Cardiac fibroblast (primary cell): Measurements from ENCODE around the gene PIK3CB.

Experiments
- DNase-seq, 2 donors: peaks; one replicate each; pipeline versions ENCODE4 v3.0.0 to v3.0.0-alpha.2; 2010; ENCODE audit warnings: low read depth in 2 of 2
- H3K4me3 ChIP-seq, 2 donors: replicated peaks in 1 of 2; 1 replicate in 1 of 2; 2 replicates in 1 of 2; pipeline ENCODE4 v1.5.1; 2011; ENCODE audit warnings: low read depth in 2 of 2, low read length in 2 of 2, mild to moderate bottlenecking in 2 of 2, moderate library complexity in 1 of 2
- CTCF ChIP-seq: IDR thresholded peaks from one replicate; pipeline ENCODE4 v1.5.1; 2011; ENCODE audit warnings: low read depth, mild to moderate bottlenecking, low read length, inconsistent platforms

Gene PIK3CB

GRCh38 chr3:138717348-138717747 is 117.4 kb downstream of the PIK3CB start:
- no peak for DNase-seq
- TF ChIP-seq CTCF, result no peak
- no peak overlapping the region for H3K4me3 ChIP-seq

GRCh38 chr3:138712086-138712485 is 122.6 kb downstream of the PIK3CB start:
- TF ChIP-seq CTCF, result no peak
- no peak for DNase-seq
- no peak overlapping the region for H3K4me3 ChIP-seq

- no peak for TF ChIP-seq CTCF
Measured at GRCh38 chr3:138705675-138706074, 129.1 kb downstream of the PIK3CB start.

GRCh38 chr3:138696666-138697370 is 137.9 kb downstream of the PIK3CB start:
- TF ChIP-seq CTCF, result no peak
- no peak overlapping the region for H3K4me3 ChIP-seq
- peak; percentile 33 to 34 for DNase-seq

More at GRCh38 chr3:138705675-138706074, 129.1 kb downstream of the PIK3CB start:
- DNase-seq, result no peak
- no peak overlapping the region for H3K4me3 ChIP-seq

GRCh38 chr3:138694287-138695007 is 140.3 kb downstream of the PIK3CB start:
- no peak overlapping the region for H3K4me3 ChIP-seq
- no peak for TF ChIP-seq CTCF
- peak; percentile 70 to 91 for DNase-seq

- H3K4me3 ChIP-seq, result no peak overlapping the region
- no peak for TF ChIP-seq CTCF
- DNase-seq, result no peak
Measured at GRCh38 chr3:138692152-138692551, 142.6 kb downstream of the PIK3CB start.
